NCI-H187 treated with DMSO at 0.1 percent for 48 hours (cell line): ENCODE data around the gene YARS1.

Source experiments
- DNase-seq: peaks from one replicate; lab custom pipeline; 2025; lab: John Stamatoyannopoulos, UW

The YARS1 gene

GRCh38 chr1:32742199-32742947 lies 74.8 kb downstream of the YARS1 start:
- DNase-seq, result no peak

DNA sequence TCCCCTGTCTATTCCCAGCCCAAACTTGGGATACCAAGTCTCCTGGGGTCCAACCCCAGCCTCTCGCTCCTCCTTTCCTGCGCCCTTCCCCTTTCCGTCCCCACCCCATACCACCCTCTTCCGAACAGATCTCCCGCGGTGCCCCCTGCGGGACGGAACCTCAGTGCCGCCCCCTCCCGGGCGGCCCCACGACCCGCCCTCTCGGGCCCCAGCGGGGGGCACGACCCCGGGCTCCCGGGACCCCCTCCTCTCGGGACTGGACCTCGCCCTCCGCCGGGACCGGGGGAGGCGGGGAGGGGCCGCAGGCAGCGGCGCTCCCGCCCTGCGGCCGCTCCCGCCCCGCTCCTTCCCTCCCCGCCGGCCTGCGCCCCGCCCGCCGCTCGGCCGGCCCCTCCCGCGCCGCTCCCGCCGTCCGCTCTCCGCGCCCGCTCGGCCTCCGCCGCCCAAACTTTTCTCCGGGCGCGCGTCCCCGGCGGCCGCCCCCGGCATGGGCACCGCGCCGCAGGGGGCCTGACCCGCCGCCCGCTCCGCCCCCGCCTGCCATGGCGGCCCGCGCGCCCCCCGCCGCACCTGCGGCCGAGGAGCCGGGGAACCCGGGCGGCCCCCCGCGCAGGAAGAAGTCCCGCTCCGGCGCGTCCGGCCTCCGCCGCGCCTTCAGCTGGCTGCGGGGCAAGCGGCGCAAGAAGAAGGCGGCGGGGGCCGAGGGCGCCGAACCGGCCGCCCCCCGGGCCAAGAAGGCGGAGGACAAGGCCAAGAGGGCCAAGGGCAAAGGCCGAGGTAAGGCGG lies 75.6 kb downstream of the YARS1 start:
- DNase-seq, result no peak

DNA sequence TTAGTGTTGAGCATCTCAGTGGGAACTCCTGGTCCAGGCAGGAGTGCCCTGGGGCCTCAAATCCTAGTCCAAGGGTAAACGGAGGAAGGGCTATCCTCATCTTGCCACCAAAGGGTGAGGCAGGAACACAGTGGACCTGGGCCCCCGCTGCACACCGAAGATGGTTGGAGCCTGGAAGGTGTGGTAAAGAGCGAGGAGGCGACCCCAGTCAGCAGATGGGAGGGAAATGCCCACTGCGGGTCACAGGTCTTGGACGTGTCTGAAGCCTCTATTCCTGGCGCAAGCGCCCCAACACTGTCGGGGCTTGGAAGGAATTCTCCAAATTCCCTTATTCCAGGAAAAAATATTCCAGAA lies 76.1 kb downstream of the YARS1 start:
- no peak for DNase-seq

- no peak for DNase-seq
These were observed 80.1 kb downstream of the YARS1 start for GRCh38 chr1:32736812-32737791.

- DNase-seq, result no peak
These were observed 83.4 kb downstream of the YARS1 start for GRCh38 chr1:32733582-32734321.

- DNase-seq, result no peak
These were observed 87.7 kb downstream of the YARS1 start for GRCh38 chr1:32729254-32730046.

- no peak for DNase-seq
These were observed 88.6 kb downstream of the YARS1 start for GRCh38 chr1:32728413-32729077.

GRCh38 chr1:32727876-32728275 lies 89.3 kb downstream of the YARS1 start:
- no peak for DNase-seq

GRCh38 chr1:32725615-32725982 lies 91.6 kb downstream of the YARS1 start:
- no peak for DNase-seq
